Kidney epithelial cell (primary cell): Measurements from ENCODE around the gene JUNB. TPM values are rescaled to one million over a fixed set of nuclear protein-coding genes. Genes with fewer than 3 reads are reported as not detected.

Experiments
- DNase-seq: peaks from one replicate; pipeline ENCODE4 v3.0.0-alpha.2; 2010; ENCODE audit warnings: low read depth
- H3K27me3 ChIP-seq: 2 replicates; pipeline ENCODE4 v1.6.0; 2011; ENCODE audit warnings: low read length; ENCODE audit not compliant: control insufficient read depth, insufficient read depth
- H3K36me3 ChIP-seq: 2 replicates; pipeline ENCODE4 v1.5.1; 2011; ENCODE audit warnings: low read length; ENCODE audit not compliant: control insufficient read depth, insufficient read depth
- H3K4me3 ChIP-seq: 2 replicates; pipeline ENCODE4 v1.5.1; 2011; ENCODE audit warnings: low read depth, mild to moderate bottlenecking, control low read depth, low read length
- CTCF ChIP-seq: IDR thresholded peaks from 2 replicates; pipeline ENCODE4 v1.5.1; 2011; ENCODE audit warnings: mild to moderate bottlenecking, moderate library complexity, low read length, control low read depth, inconsistent platforms; ENCODE audit not compliant: insufficient read depth, poor library complexity, severe bottlenecking
- total RNA-seq: library from RNA; depleted of rRNA; stranded (reverse); fragments of >200 nt; gene quantifications from 2 replicates; pipeline ENCODE4 v1.2.3, GENCODE V29; 2015

The JUNB gene
- total RNA-seq, 1 donor from 2014 or later: 395 TPM

DNA sequence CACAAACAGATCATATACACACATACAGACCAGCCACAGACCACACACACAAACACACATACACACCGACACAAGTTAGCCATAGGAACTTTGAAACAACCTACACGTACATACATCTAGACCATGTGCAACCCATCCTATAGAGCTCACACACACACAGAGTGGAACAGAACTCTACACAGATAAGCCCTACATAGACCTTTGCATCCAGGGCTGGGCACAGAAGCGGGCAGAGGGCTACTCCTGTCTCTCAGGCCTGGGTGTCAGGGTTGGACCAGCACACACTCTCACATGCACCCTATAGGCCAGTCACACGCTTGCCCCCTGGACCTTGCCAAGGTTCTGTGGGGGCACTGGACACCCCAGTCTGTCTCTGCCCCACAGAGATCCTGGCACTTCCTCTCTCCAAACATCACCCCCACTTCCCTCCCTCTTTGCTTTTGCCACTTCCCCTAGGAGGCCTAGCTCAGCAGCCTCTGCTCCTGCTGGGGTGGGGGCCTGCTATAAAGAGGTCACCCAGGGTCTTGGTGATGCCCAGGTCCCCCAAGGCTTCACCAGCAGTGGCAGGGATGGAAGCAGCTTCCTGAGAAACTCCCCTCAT, 5.8 kb upstream of the JUNB start:
- TF ChIP-seq CTCF: no peak
- no peak overlapping the region for H3K4me3 ChIP-seq
- DNase-seq: no peak
- H3K27me3 ChIP-seq: no peaks in the 10 kb centered on the region
- no peaks in the 10 kb centered on the region for H3K36me3 ChIP-seq

DNA sequence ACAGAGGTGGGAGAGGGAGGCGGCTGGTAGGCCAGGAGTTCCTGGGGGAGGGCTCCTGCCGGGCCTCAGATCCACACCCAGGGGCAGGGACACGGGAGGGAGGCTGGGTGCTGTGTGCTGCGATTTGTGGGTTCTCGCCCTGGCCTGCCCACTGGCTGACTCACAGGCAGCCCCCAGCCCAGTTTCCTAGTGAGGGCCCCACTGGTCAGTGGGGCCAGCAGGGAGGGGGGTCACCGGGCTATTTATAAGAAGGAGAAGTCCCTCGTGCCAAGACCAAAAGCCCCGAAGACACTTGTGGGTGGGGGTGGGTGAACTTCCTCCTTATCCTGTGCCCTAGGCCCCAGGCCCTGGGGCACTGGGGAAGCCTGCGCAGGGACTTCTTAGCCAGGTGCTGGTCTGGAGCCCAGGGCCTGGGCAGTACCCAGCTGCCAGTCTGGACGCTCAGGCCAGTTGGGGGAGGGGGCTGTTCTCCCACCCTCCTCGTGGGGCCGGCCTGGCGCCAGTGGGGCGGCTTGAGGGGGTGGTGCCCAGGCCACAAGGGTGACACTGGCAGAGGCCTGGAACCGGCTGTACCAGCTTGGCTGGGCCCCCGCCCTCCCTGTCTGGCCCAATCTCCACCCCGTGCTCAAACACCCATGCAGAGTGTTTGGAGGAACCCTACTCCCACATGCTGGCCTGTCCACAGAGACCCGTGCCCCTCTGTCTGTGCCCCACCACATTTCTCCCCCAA, 5.0 kb upstream of the JUNB start:
- H3K36me3 ChIP-seq: no peaks in the 10 kb centered on the region
- no peak for TF ChIP-seq CTCF
- no peak overlapping the region for H3K4me3 ChIP-seq
- H3K27me3 ChIP-seq: no peaks in the 10 kb centered on the region
- DNase-seq: no peak

DNA sequence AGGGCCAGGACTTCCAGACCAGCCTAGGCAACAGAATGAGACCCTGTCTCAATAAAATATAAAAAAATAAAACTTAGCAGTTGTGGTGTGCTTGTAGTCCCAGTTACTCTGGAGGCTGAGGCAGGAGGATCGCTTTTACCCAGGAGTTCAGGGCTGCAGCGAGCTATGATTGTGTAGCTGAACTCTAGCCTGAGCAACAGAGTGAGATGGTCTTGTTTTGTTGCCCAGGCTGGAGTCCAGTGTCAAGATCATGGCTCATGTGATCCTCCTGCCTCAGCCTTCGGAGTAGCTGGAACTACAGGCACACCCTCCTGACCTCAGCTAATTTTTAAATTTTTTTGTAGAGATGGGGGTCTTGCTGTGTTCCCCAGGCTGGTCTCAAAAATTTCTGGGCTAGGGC, 4.3 kb upstream of the JUNB start:
- Histone ChIP-seq H3K27me3 (no peaks in the 10 kb centered on the region), H3K4me3 (no peak overlapping the region), H3K36me3 (no peaks in the 10 kb centered on the region)
- no peak for TF ChIP-seq CTCF
- no peak for DNase-seq

- Histone ChIP-seq H3K36me3 (no peaks in the 10 kb centered on the region), H3K4me3 (no peak overlapping the region), H3K27me3 (no peaks in the 10 kb centered on the region)
- no peak for TF ChIP-seq CTCF
- no peak for DNase-seq
Measured at GRCh38 chr19:12787458-12787857, 3.8 kb upstream of the JUNB start.

- Histone ChIP-seq H3K27me3 (no peaks in the 10 kb centered on the region), H3K4me3 (no peak overlapping the region), H3K36me3 (no peaks in the 10 kb centered on the region)
- TF ChIP-seq CTCF: no peak
- DNase-seq: no peak
Measured at GRCh38 chr19:12788042-12788681, 3.1 kb upstream of the JUNB start.
